ENCODE data around the gene MAP4K4. TPM values are rescaled to one million over a fixed set of nuclear protein-coding genes. Genes with fewer than 3 reads are reported as not detected.

MAP4K4 gene
- total RNA-seq, 1 experiment from 2014 or later: 132 TPM

- peaks cover 5% of the 10 kb centered on the region for H3K79me1 ChIP-seq (ENCODE audit: insufficient read depth, low read depth, low read length, poor library complexity, severe bottlenecking)
- H3K27me3 ChIP-seq (ENCODE audit: insufficient read depth, low read length): no peaks in the 10 kb centered on the region
- H3K18ac ChIP-seq (ENCODE audit: insufficient read length, low read depth, low read length): no peak overlapping the region
- H2AK5ac ChIP-seq (ENCODE audit: insufficient read length, low read length): no peak overlapping the region
- no peak overlapping the region for H2BK20ac ChIP-seq (ENCODE audit: low read depth, low read length, poor library complexity, severe bottlenecking)
- peaks cover 2% of the 10 kb centered on the region; the same call in 1 of the 2 replicates for H3K27me3 Mint-ChIP-seq (ENCODE audit: low read depth)
- H4K5ac ChIP-seq (ENCODE audit: insufficient read length, low read depth, low read length): no peak overlapping the region
- no peak overlapping the region for H3T11ph ChIP-seq (ENCODE audit: low read length)
- no peak overlapping the region for H2BK5ac ChIP-seq (ENCODE audit: insufficient read length, low read length)
- 0 out of 5 replicates have a peak, but pooled peaks cover 0 to 4% of the 10 kb centered on the region in 2 experiments for H3K9me3 Mint-ChIP-seq
- no peak overlapping the region for H3K56ac ChIP-seq (ENCODE audit: insufficient read length, low read depth, low read length)
- no peak overlapping the region for H3K23ac ChIP-seq (ENCODE audit: insufficient read length, low read depth, low read length)
- peak overlapping the region; percentile 46 for H3K9ac ChIP-seq (ENCODE audit: extremely low read depth, insufficient read length, low read length)
- H3K14ac ChIP-seq (ENCODE audit: insufficient read depth, low read length): no peak overlapping the region
- H2AFZ ChIP-seq (ENCODE audit: low read length): no peak overlapping the region
- no peak overlapping the region for H4K8ac ChIP-seq (replicated peaks; ENCODE audit: insufficient read length, low read depth, low read length)
- no peaks in the 10 kb centered on the region for H3K9me3 ChIP-seq (ENCODE audit: control insufficient read depth, low read depth, low read length)
- H2BK120ac ChIP-seq (ENCODE audit: low read depth, low read length, poor library complexity, severe bottlenecking): no peak overlapping the region
- peaks cover 18% of the 10 kb centered on the region for H3K23me2 ChIP-seq (ENCODE audit: insufficient read length, low read depth, low read length, poor library complexity, severe bottlenecking)
- no peak overlapping the region for H3K27ac Mint-ChIP-seq
- peaks cover 35% of the 10 kb centered on the region; the same call in 1 of the 2 replicates for H3K79me2 ChIP-seq (ENCODE audit: insufficient read depth, low read length)
- H4K20me1 ChIP-seq (ENCODE audit: control insufficient read depth, insufficient read depth, insufficient read length): no peaks in the 10 kb centered on the region
- WGBS (ENCODE audit: extremely low coverage, insufficient read length, low lambda C conversion rate): no CpG with 5 or more reads among the region's 13 CpGs
- H3K27ac ChIP-seq (ENCODE audit: insufficient read length, low read depth, low read length): no peak overlapping the region
- H3K4me1 Mint-ChIP-seq: peaks cover 25 to 27% of the 10 kb centered on the region in 2 experiments
- no peak overlapping the region for H4K91ac ChIP-seq (ENCODE audit: insufficient read length, low read depth, low read length)
- TF ChIP-seq, protein P1, sequence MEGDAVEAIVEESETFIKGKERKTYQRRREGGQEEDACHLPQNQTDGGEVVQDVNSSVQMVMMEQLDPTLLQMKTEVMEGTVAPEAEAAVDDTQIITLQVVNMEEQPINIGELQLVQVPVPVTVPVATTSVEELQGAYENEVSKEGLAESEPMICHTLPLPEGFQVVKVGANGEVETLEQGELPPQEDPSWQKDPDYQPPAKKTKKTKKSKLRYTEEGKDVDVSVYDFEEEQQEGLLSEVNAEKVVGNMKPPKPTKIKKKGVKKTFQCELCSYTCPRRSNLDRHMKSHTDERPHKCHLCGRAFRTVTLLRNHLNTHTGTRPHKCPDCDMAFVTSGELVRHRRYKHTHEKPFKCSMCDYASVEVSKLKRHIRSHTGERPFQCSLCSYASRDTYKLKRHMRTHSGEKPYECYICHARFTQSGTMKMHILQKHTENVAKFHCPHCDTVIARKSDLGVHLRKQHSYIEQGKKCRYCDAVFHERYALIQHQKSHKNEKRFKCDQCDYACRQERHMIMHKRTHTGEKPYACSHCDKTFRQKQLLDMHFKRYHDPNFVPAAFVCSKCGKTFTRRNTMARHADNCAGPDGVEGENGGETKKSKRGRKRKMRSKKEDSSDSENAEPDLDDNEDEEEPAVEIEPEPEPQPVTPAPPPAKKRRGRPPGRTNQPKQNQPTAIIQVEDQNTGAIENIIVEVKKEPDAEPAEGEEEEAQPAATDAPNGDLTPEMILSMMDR (conservative IDR thresholded peaks at IDR 0.05): no peak
- peak overlapping the region; percentile 98 for H3K4me2 ChIP-seq (ENCODE audit: insufficient read depth, insufficient read length, low read length)
- H2BK12ac ChIP-seq (ENCODE audit: insufficient read length, low read depth, low read length): no peak overlapping the region
- peaks cover 15 to 27% (median 24%) of the 10 kb centered on the region in 3 experiments for H3K36me3 Mint-ChIP-seq (ENCODE audit: insufficient read depth in 1 of 3, low read depth in 3 of 3)
- H3K4me1 ChIP-seq (ENCODE audit: insufficient read depth, low read length): peaks cover 8% of the 10 kb centered on the region
- no peak overlapping the region for H3K4me3 Mint-ChIP-seq
- no peak for DNase-seq
- no peak overlapping the region for H2BK15ac ChIP-seq (ENCODE audit: low read depth, low read length)
- no peak overlapping the region for H3K4ac ChIP-seq (ENCODE audit: low read depth, low read length)
Observed at GRCh38 chr2:101699755-101700461, 2.4 kb downstream of the MAP4K4 start.

Measured in H9 (cell line).